Measurements from ENCODE around the gene SIRPB1.

DNA sequence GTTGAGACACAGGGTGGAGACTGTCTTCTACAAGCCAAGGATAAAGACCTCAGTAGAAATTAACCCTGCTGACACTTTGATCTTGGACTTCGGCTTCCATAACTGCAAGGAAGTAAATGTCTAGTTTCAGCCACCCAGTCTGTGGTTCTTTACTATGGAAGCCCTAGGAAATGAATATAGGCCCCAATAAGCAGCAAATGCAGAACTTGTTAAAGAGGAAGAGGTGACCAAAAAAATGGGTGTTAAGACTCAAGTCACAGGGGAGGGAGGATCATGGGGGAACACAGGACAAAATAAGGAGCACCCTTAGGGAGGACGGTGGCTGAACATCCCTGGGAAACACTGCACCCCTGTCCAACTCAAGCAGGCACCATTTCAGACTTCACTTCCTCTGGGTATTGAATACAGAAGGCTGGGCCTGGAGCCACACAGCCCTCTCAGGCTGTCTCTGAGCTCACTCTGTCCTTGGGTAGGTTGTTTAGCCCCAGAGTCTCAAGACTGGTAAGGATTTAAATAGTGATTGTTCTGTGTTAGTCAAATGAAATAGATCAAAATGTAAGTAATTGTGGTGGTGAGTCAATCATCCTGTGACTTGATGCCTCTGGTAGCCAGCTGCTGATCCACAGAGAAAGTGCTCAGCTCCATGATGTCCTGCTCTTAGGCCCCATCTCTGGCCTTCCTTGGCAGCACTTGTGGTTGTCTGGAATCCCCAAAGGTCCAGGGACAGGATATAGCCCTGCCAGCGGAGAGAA lies 31.9 kb downstream of the SIRPB1 start:
- TF ChIP-seq, protein P1, sequence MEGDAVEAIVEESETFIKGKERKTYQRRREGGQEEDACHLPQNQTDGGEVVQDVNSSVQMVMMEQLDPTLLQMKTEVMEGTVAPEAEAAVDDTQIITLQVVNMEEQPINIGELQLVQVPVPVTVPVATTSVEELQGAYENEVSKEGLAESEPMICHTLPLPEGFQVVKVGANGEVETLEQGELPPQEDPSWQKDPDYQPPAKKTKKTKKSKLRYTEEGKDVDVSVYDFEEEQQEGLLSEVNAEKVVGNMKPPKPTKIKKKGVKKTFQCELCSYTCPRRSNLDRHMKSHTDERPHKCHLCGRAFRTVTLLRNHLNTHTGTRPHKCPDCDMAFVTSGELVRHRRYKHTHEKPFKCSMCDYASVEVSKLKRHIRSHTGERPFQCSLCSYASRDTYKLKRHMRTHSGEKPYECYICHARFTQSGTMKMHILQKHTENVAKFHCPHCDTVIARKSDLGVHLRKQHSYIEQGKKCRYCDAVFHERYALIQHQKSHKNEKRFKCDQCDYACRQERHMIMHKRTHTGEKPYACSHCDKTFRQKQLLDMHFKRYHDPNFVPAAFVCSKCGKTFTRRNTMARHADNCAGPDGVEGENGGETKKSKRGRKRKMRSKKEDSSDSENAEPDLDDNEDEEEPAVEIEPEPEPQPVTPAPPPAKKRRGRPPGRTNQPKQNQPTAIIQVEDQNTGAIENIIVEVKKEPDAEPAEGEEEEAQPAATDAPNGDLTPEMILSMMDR (conservative IDR thresholded peaks at IDR 0.05) = no peak
- no peak for TF ChIP-seq ZFX (IDR thresholded peaks at IDR 0.05)
